NCI-H446 (cell line): Measurements from ENCODE around the gene CAMK1D.
A peak's percentile ranks its signal among the peaks of the same experiment; 100 is the strongest.

Source experiments
- DNase-seq, 2 experiments: peaks; one replicate each; lab custom pipeline; 2025; lab: John Stamatoyannopoulos, UW

The CAMK1D gene

DNA sequence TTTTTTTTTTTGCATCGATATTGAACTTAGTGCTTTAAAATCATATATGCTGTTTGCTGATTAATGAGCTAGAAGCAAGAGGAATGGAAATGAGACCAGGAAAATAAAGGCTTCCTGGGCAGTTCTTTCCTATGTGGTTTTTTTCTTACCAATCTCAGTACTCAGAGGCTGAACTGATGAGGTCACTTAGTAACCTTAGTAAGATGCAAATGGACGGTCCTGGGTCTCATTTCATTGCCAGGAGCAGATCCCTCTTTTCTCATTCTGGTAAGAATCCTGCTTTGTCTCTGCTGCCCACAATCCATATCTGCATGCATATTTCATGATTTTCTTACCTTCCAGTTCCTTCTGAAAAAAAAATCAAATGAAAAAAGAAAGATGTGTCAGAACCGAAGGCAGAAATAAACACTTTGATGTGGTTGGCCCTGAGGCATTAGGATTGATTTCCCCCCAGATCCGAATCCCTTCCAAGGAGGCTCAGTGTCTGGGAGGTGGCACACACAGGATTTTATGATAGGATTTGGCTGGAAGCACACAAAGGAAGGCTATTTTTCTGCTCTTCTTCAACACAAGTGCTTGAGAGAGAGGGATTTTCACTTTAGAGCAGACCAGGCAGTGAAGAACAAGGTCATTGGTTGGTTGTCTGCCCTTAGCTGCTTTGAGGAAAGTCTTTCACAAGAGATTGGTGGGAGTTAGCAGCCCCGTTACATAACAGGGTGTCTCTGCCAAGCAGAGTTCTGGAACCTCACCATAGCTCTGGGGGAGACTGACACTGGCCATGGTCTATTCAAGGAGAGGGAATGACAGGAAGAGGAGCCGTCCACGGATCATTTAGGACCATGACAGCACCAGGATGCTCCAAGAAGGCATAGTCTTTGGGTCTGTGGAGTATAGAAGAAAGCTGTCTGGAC is 150.0 kb downstream of the CAMK1D start:
- DNase-seq, result no peak

DNA sequence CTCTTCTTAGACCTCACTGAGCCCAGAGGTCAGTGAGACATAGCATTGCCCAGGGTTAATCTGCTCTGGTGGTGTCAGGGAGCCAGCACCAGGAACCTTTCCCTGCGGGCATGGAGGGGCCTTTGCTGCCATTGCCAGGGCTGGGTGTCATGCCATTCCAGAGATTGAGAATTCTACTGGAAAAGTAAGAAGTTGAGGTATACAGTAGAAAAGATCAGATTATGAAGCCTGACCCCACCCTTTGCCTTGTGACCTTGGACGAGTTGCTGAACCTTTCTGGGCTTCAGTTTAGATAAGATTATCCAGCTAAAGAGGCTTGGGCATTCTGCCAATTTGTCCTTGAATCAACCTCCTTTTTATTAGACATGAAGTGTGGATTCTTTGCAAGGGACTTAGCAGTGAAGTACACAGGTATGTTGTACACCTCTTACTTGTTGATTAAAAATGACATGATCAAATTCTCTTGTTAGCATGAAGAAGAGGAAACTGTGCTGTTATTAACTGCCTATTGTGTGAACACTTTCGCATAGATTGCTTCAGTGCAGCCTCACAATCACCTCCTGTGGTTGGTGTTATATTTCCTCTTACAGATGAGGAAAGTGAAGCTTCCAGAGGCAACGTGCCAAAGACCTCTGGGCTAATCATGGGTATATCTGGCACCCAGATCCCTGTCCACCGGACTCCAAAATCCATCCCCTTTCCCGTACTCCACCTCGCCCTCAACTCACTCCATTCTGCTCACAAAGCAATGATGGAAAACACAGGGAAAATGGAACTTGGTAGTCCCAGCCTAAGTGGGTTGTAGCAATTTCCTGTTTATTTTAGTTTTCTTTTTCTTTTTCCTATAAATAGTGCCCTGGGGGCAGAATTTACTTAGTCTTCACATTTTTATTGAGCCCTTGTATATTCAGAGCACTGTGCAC is 151.3 kb downstream of the CAMK1D start:
- DNase-seq, result peak in 1 of 2 experiments; percentile 8

DNA sequence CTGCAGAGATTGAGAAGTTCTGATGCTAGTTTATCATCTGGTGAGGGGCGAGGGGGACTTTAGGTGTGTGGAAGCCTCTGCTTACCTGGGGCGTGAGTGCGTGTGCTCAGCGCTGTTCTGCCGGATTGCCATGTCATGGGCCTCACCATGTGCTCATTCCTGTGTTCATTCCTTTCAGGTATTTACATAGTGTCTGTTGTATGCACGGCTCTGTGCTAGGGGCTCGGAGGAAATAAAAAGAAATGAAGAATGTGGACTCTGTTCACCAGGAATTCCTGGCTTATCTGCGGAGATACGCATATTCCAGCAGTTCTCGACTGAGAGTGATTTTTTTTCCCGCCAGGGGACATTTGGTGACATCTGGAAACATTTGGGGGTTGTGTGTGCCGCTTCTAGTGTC is 152.0 kb downstream of the CAMK1D start:
- DNase-seq, result no peak

DNA sequence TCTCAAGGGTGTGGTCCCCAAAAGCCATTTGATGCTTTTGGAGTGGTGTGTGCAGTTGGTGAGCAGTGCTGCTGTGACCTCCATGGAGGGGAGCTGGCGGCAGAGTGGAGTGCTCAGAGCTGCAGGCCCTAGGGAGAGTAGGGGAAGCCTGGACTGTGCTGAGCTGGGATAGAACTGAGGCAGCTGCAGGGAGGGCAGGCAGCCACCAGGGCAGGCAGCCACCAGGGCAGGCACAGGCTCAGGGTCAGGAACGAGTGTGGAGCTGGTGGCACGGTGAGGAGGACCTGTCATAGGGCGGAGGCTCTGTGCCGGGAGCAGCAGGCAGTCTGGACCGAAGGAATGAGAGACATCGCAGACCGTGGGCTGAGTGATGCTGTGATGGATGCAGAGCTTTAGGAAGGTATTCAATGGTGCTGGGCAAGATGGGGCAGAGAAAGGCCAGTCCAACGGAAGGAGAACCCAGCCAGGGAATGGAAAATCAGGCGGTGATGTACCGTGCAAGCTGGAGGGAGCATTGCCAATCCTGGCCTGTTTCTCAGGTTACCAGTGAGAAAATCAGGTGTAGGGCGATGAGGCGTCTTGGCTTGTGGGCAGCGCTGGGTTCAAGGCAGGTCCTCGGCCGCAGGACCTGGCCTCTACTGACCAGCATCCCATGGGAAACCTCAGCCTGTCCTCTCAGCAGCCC is 152.6 kb downstream of the CAMK1D start:
- no peak for DNase-seq

DNA sequence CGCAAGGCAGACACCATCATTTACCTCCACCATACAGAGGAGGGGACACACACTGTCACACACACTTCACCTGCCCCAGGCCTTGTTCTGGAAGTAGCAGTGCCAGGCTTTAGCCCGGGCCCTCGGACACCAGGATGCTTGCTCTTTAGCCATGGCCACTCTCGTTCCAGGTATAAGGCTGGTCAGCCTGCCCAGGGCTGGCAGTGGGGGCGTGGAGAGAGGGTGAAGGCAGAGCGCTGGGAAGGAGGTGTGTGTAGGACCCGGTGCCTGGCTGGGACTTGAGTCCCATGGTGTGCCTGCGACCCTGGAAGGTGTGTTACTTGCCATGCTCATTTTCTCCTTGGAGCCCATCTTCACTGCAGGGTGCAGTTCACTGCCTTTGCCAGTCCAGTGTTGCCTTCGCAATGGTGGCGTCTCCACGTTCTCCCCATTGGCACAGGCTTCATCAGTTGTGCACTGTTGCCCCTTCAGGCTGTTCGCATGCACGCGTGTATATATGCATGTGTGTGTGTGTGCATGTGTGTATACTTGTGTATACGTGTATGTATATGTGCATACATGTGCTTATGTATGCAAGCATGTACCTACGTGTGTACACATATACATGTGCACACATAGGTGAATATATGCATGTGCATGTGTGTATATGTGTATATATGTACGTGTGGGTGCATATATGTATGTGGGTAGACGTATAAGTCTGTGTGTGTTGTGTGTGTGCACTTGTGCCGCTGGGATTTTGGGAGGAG is 153.4 kb downstream of the CAMK1D start:
- DNase-seq, result no peak

DNA sequence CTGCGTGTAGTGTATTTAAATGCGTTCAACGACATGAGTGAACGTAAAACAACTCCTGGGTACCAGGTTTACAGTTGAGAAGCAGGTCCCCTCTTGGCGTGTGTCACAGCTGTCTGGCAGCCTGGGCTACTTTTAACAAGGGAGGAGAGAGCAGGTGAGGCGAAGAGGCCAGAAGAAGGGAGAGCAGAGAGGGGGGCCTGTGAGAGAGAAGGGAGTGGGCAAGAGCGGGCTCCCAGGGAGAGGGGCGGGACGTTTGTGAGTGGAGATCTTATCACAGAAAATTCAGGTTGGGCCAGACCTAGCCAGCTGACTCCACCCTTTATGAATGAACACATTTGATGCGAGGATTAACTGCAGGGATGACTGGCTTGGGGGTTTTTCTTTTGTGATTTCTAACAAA is 154.0 kb downstream of the CAMK1D start:
- no peak for DNase-seq

DNA sequence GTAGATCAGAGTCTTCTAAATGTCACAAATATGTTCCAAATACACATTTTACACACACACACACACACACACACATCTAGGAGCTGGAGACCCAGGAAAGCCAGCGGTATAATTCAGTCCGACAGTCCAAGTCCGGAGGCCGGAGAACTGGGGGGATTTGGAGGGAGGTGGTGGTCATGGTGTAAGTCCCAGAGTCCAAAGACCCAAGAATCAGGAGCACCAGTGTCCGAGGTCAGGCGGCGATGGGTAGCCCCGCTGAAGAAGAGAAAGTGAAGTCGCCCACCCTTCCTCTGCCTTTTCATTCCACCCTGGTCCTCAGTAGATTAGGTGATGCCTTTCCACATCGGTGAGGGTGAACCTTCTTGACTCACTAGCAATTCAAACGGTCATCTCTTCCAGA is 154.8 kb downstream of the CAMK1D start:
- no peak for DNase-seq

DNA sequence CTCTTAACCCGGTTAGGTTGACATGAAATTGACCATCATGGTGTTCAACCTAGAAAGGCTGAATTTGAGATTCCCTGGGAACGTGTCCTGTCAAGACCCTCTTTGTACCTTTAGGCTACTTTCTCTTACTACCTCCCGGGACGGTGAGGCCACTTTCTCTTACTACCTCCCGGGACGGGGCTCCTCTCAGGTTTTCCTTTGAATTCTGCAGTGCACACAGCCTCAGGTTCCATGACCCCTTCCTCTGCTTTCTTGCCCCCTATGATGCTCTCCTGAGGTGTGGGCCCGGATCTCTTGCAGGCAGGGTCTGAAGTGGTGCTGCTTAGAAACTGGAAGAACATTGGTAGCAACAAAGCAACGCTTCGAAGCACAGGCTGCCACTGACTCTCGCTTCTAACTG is 155.3 kb downstream of the CAMK1D start:
- no peak for DNase-seq

DNA sequence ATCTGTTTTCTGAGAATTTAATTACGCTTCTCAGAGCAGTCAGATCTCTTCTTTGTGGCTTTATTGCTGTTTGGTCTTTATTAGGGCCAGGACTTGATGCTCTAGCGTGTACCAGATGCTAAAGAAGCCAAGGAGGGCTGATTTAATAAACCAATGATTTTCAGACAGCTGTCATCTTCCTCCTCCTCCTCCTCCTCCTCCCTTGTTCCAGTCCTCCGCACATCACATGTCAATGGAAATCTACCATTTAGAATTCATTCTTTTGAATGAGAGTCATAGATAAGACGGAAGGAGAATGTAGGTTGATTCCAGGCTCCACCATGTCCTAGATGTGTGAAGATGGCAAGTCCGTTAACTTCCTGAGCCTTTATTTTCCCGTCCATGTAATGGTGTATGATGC is 156.3 kb downstream of the CAMK1D start:
- no peak for DNase-seq

DNA sequence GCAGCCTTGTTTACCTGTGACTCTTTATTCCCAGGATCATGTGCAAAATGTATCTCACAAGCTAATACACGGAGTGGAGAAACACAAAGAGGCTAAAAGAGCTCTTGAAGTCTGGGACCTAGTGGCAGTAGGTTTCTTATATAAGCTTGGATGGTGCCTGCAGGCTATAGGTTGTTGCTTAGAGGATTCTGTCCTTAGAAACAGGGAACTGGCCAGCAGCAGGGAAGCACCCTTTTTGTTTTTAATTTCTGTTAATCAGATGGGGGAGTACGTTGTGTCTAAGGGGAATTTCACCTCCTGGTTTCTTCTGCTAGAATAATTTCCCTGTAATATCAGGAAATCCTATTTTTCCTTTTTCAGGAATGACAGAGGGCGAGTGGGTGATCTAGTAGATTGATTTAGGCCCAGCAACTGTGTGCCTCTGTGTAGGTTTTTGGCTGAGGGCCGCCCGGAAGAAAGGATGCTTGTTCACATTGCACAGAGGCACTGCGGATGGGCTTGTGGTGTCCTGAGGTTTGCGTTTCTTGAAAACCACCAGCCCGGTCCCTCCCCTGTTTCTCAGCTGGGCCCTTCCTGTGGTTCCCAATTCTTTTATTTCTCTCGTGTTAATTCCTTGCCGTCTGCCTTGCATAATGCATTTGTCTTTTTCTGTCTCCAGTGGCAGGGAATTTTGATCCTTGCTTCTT is 158.0 kb downstream of the CAMK1D start:
- no peak for DNase-seq

DNA sequence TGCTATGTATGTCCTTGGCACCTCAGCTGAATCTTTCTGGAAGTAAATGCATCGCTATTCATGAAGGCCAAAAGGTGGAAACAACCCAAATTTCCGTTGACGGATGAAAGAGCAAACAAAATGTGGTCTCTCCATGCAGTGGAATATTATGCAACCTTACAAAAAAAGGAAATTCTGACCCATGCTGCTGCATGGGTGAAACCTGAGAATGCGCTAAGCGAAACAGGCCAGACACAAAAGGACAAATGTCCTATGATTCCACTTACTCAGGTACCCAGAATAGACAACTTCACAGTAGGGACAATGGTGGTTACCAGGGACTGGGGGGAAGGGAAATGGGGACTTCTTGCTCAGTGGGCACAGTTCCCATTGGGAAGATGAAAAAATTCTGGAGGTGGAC is 158.8 kb downstream of the CAMK1D start:
- DNase-seq, result no peak

DNA sequence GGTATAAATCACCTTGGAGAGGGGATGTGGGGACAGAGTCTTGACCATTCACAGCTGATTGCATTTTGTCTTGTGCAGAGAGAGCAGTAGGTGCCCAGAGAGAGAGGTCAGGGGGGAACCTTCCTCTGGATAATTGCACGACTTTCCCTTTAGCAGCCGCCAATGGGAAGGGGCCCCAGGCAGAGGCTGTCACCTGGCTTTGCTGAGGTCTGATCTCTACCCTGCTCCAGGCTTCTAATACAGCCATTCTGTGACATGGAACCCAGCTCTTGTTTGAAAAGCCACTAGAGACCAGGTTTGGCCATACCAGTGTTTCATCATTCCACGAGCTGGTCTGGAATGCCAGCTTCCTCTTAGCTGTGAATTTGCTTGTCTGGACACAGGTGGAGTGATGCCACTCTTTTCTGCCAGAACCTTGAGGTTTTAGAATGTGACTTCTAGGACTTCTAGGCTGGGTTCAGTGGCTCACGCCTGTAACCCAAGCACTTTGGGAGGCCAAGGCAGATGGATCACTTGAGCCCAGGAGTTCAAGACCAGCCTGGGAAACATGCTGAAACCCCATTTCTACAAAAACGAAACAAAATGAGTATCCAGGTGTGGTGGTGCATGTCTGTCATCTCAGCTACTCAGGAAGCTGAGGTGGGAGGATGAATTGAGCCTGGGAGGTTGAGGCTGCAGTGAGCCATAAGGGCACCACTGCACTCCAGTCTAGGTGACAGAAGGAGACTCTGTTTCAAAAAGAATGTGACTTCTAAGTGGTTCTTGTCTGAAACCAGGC is 159.9 kb downstream of the CAMK1D start:
- no peak for DNase-seq

DNA sequence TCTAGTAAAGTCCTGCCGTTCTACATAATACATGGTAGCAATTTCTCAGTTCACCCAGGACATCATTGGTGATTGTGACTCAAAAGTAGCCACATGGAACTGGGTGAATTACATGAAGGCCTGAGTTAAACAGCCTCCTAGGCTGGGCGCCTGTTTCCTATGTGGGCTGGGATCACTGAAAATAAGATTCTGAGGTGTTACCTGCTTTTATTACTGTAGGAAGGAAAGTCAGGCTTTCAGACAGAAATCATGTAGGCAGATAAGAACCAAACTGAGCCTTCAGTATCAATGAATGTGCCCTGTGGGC is 160.4 kb downstream of the CAMK1D start:
- DNase-seq, result no peak

DNA sequence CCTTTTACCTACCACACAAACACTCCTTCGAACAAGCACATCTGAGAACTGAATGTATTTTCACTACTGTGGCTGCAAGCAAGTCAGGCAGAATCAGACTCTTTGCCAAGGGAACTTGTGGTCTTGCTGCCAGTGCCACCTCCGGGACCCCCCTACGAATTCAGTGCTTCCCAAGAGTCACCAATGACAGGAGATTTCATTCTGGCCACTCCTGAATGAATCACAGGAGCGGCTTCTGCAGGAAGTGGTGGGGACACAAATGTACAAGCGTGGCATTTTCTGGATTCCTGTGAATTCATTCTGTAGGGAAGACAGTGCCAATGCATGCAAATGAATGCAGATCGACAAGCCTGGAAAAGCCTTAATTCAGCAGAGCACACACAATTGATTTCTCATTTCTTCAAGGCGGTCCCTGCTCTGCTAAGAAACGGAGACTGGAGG is 161.2 kb downstream of the CAMK1D start:
- no peak for DNase-seq

DNA sequence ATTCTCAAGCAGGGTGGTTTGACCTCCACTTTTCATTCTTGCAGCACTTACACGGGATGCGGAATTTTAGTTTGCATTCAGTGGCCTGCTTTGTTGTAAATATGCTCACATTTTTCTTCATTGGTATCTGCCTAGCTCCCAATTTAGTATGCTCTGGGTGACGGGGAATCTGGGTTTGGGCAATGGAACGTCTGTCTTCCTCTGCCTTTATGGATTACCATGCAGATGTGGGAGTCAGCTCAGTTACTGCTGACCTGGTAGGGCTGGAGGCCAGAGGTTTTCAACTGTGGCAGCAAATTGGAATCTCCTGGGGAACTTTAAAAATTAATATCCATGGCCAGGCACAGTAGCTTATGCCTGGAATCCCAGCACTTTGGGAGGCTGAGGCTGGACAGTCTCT is 161.6 kb downstream of the CAMK1D start:
- no peak for DNase-seq

DNA sequence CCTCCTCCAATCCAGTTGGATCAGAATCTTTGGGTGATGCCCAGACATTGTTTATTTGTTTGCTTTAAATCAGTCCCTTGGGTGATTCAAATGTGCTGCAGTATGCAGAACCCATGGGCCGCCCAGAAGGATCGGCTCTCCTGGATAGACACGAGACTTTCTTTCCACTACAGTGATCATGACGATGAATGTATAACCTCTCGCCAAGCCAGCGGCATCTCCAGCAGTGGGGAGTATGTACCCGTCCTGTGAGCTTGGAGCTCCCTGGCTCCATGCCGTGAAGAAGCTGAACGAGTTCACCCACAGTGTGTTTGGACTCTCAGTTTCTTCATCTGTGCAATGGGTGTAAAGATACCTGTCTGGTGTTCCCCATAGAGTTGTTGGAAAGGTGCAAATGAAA is 162.3 kb downstream of the CAMK1D start:
- no peak for DNase-seq

DNA sequence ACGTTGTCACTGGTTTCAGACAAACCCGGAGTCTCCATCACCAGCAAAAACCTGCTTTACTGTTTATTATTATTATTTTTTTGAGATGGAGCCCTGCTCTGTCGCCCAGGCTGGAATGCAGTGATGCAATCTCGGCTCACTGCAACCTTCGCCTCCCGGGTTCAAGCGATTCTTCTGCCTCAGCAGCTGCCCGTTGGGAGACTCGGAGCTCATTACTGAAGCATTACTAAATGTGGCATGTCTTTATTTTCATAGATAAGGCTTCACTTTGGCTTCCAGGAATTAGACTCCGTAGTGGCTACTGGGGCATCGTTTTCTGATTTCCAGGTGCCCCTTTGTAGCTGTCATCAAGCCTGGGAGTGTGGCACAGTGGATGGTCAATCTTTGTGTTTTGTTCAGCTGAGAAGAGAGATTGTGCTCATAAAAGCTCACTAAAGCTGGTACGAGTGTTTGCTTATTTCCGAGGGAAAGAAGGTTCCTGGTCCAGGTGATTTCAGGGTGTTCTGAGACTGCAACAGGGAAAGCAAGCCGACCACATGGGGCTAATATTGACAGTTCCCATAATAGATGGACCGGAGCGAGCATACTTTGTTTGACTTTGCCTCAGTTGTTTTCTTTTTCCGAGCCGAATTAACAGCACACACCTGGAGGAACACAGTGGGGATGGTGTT is 163.1 kb downstream of the CAMK1D start:
- DNase-seq, result no peak

DNA sequence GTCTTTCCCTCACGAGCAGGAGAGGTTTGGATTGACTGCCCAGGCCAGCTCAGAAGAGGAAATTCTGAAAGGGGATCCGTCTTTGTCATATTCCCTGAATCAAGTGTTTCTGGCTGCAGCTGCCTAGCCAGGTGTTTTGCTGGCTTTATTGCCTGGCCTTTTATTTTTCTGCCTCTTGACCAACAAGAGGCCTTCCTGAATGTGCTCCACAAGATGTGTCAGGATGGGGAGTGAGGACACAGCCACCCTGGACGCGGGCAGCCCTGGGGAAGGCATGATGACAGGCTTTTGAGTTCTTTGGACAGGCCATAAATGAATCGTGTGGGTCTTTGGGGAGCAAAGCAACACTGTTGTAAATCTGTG is 163.6 kb downstream of the CAMK1D start:
- no peak for DNase-seq

DNA sequence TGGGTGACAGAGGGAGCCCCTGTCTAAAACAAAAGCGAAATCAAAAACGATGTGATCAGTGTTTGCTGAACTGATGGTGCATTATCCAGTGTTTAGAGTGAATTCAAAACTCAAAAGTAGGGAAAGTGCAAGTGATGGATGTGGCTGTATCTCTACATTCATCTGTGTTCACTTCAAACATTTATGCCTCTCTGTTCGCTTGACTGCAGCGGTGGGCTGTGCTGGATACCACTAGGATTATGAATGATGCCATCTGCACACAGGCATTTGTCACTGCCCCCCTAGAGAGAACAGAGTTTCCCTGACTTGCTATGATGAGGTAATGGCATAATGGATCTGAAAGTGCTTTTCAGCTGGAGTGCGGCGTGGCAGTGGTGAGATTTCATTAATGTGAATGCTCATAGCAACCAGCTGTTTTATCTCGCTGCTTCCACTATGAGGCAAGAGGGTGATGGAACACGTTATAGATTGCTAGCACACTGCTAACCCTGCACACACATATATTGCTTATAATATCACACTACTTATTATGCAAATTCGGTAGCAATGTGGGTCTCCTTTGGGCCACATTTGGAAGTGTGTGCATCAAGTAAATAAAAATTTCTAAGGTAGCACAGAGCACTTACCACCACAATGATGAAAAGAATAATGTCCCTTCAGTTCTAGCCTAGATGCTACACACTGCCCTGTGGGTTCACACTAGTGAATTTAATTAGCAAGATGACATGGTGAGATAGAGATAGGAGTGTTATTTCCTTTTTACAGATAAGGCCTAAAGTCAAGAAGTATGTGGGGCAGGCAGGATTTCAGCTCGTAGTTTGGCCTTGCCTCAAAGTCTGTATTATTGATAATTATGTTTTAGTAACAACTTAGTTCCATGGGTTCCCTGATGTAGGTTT is 164.7 kb downstream of the CAMK1D start:
- no peak for DNase-seq
